GM12878 (cell line): ENCODE data around the gene CFC1B.
"Not testable (repeated sequence)": the region's sequence is repeated elsewhere in the genome, so short reads cannot be mapped to it uniquely, and the experiment has no call there.

Experiments
- ATF2 ChIP-seq: IDR thresholded peaks from 2 replicates; pipeline ENCODE4 v1.6.1; 2012; ENCODE audit warnings: low read length, inconsistent platforms
- CEBPB ChIP-seq, 2 experiments: fragments of 150-350 bp in 1 of 2; IDR thresholded peaks; 2 replicates each; pipeline ENCODE4 v1.6.1; 2012 to 2014; ENCODE audit warnings: low read depth in 2 of 2, low read length in 2 of 2, borderline replicate concordance in 1 of 2, inconsistent platforms in 1 of 2
- CREM ChIP-seq: IDR thresholded peaks from 2 replicates; pipeline ENCODE4 v1.6.1; 2014; ENCODE audit warnings: antibody characterized with exemption, low read depth
- NFXL1 ChIP-seq: fragments of 450-650 bp; IDR thresholded peaks from 2 replicates; pipeline ENCODE4 v1.6.1; 2017; ENCODE audit warnings: antibody characterized with exemption, mild to moderate bottlenecking, borderline replicate concordance
- POLR2AphosphoS5 ChIP-seq: IDR thresholded peaks from 2 replicates; pipeline ENCODE4 v1.6.1; 2011; ENCODE audit warnings: mild to moderate bottlenecking, low read length, inconsistent platforms
- SIN3A ChIP-seq: IDR thresholded peaks from 2 replicates; pipeline ENCODE4 v1.6.1; 2012; ENCODE audit warnings: low read depth, low read length, improper control_type of control experiment
- SMAD1 ChIP-seq: fragments of 450-650 bp; IDR thresholded peaks from 2 replicates; pipeline ENCODE4 v1.6.1; 2018; ENCODE audit warnings: mild to moderate bottlenecking, low read depth; ENCODE audit not compliant: partially characterized antibody
- YBX1 ChIP-seq: fragments of 450-650 bp; IDR thresholded peaks from 2 replicates; pipeline ENCODE4 v1.6.1; 2016; ENCODE audit warnings: antibody characterized with exemption
- ZNF274 ChIP-seq: IDR thresholded peaks from one replicate; pipeline ENCODE4 v1.8.0; 2011; ENCODE audit not compliant: insufficient read length, insufficient read depth
- ZZZ3 ChIP-seq: IDR thresholded peaks from 2 replicates; pipeline ENCODE4 v1.6.1; 2011; ENCODE audit warnings: low read depth; ENCODE audit not compliant: control insufficient read depth, insufficient read length
- TF ChIP-seq, protein P1 (sequence below): fragments of 450-650 bp; IDR thresholded peaks from 2 replicates; pipeline ENCODE4 v1.6.1; 2014; ENCODE audit warnings: mild to moderate bottlenecking
- TF ChIP-seq, protein P2 (sequence below), 3 experiments: IDR thresholded peaks in 2 of 3; conservative IDR thresholded peaks in 1 of 3; 2 replicates each; pipeline ENCODE4 v1.5.1; 2011; ENCODE audit warnings: low read depth in 3 of 3, low read length in 3 of 3, mild to moderate bottlenecking in 3 of 3, control low read depth in 2 of 3, moderate library complexity in 2 of 3, inconsistent platforms in 1 of 3, mixed read lengths in 1 of 3; ENCODE audit not compliant: control insufficient read depth in 2 of 3, insufficient read depth in 1 of 3; ENCODE audit errors: extremely low read depth in 1 of 3
- TF ChIP-seq, protein P3 (sequence below): IDR thresholded peaks from 2 replicates; pipeline ENCODE4 v1.6.1; 2012; ENCODE audit warnings: mild to moderate bottlenecking, low read depth, low read length

- not testable (repeated sequence) for TF ChIP-seq YBX1; SIN3A; CEBPB (IDR thresholded peaks at IDR 0.05; ENCODE audit: borderline replicate concordance in 1 of 2, low read depth in 2 of 2, low read length in 2 of 2); POLR2AphosphoS5; NFXL1; ZNF274; CREM; ZZZ3; SMAD1; ATF2
- TF ChIP-seq, protein P1, sequence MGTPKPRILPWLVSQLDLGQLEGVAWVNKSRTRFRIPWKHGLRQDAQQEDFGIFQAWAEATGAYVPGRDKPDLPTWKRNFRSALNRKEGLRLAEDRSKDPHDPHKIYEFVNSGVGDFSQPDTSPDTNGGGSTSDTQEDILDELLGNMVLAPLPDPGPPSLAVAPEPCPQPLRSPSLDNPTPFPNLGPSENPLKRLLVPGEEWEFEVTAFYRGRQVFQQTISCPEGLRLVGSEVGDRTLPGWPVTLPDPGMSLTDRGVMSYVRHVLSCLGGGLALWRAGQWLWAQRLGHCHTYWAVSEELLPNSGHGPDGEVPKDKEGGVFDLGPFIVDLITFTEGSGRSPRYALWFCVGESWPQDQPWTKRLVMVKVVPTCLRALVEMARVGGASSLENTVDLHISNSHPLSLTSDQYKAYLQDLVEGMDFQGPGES, result not testable (repeated sequence)
- TF ChIP-seq, protein P2, sequence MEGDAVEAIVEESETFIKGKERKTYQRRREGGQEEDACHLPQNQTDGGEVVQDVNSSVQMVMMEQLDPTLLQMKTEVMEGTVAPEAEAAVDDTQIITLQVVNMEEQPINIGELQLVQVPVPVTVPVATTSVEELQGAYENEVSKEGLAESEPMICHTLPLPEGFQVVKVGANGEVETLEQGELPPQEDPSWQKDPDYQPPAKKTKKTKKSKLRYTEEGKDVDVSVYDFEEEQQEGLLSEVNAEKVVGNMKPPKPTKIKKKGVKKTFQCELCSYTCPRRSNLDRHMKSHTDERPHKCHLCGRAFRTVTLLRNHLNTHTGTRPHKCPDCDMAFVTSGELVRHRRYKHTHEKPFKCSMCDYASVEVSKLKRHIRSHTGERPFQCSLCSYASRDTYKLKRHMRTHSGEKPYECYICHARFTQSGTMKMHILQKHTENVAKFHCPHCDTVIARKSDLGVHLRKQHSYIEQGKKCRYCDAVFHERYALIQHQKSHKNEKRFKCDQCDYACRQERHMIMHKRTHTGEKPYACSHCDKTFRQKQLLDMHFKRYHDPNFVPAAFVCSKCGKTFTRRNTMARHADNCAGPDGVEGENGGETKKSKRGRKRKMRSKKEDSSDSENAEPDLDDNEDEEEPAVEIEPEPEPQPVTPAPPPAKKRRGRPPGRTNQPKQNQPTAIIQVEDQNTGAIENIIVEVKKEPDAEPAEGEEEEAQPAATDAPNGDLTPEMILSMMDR (IDR thresholded peaks at IDR 0.05 in 2 of 3, conservative IDR thresholded peaks at IDR 0.05 in 1 of 3; ENCODE audit: control insufficient read depth in 2 of 3, extremely low read depth in 1 of 3, insufficient read depth in 1 of 3, low read depth in 3 of 3, low read length in 3 of 3), result not testable (repeated sequence)
- TF ChIP-seq, protein P3, sequence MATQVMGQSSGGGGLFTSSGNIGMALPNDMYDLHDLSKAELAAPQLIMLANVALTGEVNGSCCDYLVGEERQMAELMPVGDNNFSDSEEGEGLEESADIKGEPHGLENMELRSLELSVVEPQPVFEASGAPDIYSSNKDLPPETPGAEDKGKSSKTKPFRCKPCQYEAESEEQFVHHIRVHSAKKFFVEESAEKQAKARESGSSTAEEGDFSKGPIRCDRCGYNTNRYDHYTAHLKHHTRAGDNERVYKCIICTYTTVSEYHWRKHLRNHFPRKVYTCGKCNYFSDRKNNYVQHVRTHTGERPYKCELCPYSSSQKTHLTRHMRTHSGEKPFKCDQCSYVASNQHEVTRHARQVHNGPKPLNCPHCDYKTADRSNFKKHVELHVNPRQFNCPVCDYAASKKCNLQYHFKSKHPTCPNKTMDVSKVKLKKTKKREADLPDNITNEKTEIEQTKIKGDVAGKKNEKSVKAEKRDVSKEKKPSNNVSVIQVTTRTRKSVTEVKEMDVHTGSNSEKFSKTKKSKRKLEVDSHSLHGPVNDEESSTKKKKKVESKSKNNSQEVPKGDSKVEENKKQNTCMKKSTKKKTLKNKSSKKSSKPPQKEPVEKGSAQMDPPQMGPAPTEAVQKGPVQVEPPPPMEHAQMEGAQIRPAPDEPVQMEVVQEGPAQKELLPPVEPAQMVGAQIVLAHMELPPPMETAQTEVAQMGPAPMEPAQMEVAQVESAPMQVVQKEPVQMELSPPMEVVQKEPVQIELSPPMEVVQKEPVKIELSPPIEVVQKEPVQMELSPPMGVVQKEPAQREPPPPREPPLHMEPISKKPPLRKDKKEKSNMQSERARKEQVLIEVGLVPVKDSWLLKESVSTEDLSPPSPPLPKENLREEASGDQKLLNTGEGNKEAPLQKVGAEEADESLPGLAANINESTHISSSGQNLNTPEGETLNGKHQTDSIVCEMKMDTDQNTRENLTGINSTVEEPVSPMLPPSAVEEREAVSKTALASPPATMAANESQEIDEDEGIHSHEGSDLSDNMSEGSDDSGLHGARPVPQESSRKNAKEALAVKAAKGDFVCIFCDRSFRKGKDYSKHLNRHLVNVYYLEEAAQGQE, result not testable (repeated sequence)
These were observed 27.4 kb downstream of the CFC1B start for GRCh38 chr2:130548418-130548817.
